A204.1 (cell line): Measurements from ENCODE around the gene ATG9B.
"Not testable (repeated sequence)": the region's sequence is repeated elsewhere in the genome, so short reads cannot be mapped to it uniquely, and the experiment has no call there.

ENCODE experiments used
- FAIRE-seq: peaks from 2 replicates; lab custom pipeline; 2012; peaks lifted over from hg19 to GRCh38; lab: Jason Lieb, UNC

ATG9B gene

DNA sequence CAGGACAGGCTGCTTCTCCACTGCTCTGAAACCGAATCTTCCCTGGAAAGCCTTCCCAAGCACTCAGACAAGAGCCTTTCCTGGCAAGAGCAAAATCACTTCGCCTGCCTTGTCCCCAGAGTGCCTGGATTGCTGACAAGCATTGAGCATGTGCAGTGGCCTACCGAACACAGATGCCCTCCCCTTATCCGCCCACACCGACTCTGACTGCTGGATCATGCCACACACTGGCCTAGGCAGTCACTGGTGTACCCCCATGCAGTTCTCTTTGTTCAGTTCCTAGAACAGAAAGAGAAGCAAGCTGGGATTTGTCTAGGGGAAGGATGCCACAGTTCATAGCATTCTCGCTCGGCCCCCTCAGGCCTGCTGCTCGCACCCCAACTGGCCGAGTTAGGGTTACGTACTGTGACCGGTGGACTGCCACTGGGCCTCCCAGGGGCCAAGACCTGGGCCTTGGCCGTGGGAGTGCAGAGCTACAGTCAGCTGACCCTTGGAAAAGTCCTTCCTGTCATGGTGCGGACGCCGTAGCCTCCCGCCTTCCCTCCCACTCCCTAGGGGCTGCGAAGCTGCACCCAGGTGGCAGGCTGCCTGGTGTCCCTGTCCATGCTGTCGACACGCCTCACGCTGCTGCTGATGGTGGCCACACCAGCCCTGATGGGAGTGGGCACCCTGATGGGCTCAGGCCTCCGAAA is 10.9 kb upstream of the ATG9B start:
- FAIRE-seq = no peak

DNA sequence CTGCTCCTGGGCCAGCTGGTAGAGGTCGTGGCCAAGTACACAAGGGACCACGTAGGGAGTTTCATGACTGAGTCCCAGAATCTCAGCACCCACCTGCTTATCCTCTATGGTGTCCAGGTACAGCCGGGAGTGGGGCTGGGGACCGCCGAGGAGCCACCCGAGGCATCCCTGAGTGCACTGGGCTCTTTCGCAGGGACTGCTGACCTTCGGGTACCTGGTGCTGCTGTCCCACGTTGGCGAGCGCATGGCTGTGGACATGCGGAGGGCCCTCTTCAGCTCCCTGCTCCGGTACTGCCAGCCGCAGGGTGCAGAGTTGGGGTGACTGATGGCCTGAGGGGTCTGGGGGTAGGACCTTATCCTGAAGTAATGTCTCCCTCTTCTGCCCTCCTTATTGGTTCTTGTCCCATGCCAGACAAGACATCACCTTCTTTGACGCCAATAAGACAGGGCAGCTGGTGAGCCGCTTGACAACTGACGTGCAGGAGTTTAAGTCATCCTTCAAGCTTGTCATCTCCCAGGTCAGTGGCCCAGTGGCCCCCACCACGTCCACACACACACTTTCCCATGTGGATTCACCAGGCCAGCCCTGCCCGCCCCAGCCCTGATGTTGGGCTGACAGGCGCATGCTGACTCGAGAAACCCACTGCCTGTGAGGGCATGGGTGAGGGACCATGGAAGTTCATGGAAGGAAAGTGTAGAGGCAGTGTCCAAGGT is 10.2 kb upstream of the ATG9B start:
- no peak for FAIRE-seq

DNA sequence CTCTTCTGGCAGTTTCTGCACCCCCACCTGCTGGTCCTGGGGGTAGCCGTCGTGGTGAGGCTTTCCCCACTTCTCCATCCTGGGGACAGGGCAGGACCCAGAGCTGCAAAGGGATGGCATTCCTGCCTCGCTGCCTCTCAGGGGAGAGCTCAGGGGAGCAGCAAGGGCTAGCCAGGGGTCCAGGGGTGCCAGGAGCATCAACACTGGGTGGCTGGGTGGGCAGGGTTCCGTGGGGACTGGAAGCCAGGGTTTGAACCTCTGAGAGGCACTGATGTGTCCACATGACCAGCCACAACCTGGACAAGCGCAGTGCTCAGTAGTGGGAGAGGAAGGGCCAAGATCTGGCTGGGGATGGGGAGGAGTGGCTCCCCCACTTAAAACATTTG is 9.6 kb upstream of the ATG9B start:
- FAIRE-seq = no peak

- no peak for FAIRE-seq
Observed at GRCh38 chr7:151032936-151033863, 8.9 kb upstream of the ATG9B start.

GRCh38 chr7:151031011-151031410 is 6.7 kb upstream of the ATG9B start:
- no peak for FAIRE-seq

DNA sequence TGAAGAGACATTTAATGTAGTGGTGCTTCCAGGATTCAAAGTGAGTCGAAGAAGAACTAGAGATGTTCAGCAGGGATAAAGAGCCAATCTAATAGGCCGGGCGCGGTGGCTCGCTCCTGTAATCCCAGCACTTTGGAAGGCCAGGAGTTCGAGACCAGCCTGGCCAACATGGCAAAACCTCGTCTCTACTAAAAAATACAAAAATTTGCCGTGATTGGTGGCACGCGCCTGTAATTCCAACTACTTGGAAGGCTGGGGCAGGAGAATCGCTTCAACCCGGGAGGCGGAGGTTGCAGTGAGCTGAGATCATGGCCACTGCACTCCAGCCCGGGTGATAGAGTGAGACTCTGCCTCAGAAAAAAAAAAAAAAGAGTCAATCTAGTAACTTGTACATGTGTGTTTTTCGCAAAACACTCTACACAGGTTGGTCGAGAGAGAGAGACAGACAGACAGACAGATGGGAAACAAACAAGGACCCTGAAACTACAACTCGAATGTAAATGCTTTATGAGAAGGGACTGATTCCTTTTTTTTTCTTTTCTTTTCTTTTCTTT is 4.7 kb upstream of the ATG9B start:
- FAIRE-seq = no peak

- peak; percentile 98 for FAIRE-seq
Observed at GRCh38 chr7:151028131-151028947, 4.0 kb upstream of the ATG9B start, which contains the start of gene ABCB8. Gene ABCB8 (plus strand): TSS chr7:151028450. CDS start chr7:151028516, 66 bp downstream.

DNA sequence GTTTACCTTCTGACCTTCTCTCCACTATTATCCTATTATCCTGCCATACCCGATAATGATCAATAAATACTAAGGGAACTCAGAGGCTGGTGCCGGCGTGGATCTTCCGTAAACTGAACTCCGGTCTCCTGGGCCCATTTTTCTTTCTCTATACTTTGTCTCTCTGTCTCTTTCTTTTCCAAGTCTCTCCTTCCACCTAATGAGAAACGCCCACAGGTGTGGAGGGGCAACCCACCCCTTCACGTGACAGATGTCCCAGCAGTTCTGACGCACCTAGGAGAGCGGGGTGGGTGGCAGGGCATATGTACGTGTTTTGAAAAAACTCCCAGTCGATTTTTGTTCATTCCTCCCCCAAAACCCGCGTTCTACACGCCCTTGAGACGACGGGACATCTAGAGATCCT is 3.4 kb upstream of the ATG9B start:
- not testable (repeated sequence) for FAIRE-seq

DNA sequence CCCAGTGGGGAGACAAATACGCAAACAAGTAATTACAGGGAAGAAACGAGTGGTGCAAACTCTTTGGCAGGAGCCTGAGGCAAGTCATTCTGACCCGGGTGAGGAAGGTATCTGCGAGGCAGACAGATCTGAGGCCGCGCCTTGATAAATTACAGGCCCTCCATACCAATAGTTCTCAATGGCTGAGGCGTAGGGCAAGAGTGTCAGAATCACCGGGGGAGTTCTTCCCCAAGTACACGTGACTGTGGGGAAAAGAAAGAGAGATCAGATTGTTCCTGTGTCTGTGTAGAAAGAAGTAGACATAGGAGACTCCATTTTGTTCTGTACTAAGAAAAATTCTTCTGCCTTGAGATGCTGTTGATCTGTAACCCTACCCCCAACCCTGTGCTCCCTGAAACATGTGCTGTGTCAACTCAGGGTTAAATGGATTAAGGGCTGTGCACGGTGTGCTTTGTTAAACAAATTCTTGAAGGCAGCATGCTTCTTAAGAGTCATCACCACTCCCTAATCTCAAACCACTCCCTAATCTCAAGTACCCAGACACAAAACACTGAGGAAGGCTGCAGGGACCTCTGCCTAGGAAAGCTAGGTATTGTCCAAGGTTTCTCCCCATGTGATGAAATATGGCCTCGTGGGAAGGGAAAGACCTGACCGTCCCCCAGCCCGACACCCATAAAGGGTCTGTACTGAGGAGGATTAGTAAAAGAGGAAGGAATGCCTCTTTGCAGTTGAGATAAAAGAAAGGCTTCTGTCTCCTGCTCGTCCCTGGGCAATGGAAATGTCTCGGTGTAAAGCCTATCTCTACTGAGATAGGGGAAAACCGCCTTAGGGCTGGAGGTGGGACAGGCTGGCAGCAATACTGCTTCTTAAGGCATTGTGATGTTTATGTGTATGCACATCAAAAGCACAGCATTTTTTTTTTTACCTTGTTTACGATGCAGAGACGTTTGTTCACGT is 2.8 kb upstream of the ATG9B start:
- not testable (repeated sequence) for FAIRE-seq

- no peak for FAIRE-seq
Observed at GRCh38 chr7:151025924-151026671, 1.8 kb upstream of the ATG9B start.

GRCh38 chr7:151023232-151023631 is 1.1 kb downstream of the ATG9B start:
- FAIRE-seq = no peak

DNA sequence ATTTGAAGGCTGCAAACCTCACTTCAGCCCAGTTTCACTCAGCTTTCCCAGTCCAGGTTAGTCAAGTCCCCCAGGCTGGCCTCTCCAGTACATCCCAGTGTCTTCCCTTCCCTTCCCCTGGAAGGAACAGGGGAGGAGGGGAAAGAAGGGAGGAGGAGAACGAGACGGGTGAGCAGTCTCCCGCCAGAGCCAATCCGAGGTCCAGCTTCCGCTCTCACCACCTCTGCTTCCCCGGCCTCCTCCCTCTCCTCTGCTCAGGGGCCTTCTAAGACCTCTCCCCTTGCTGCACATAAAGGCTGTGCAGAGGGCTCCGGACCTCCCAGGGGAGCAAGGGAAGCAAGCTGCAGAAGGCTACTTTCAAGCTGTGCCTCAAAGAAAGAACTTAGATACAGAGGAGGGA is 4.1 kb downstream of the ATG9B start:
- FAIRE-seq = no peak

DNA sequence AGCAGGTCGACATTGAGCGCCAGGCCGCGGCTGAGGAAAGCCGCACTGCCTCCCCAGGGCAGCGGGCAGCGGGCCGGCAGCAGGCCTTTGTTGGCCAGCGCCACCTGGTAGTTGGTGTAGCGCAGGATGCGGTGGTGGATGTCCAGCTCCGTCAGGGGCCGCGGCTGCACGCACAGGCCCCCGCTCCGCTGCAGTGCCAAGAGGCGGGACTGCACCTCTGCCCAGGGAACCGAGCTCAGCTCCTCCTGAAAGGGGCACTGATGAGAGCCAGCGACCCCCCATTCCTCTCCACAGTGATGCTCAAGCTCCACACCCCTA is 5.2 kb downstream of the ATG9B start:
- FAIRE-seq = no peak

DNA sequence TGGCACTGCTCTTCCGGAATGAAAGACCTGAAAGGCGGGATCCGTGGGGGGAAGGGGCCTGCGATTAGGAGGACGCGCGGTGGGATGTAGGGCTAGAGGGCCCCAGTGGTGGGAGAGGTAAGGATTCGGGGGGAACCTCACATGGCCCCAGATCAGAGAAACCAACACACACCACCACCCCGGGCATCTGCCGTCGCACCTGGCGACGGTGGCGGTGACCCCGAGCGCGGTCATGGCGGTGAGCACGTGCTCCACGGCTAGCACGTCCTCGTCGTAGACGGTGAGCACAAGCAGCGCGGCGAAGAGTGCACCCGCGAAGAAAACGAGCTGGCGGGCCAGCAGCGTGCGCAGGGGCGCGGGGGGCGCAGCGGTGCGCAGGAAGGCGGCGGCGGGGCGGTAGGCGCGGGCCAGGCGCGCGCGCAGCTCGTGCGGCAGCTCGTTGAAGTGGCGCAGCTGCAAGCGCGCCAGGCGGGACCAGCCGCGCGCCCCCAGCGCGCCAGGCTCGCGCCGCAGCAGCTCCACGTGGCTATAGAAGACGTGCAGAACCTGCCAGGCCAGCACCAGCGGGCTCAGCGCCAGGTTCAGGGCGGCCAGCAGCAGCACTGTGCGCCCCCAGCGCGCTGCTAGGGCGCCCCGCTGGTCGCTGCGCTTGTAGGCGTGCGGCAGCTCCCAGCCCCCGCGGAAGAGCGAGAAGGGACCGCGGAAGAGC is 5.7 kb downstream of the ATG9B start:
- FAIRE-seq = no peak

DNA sequence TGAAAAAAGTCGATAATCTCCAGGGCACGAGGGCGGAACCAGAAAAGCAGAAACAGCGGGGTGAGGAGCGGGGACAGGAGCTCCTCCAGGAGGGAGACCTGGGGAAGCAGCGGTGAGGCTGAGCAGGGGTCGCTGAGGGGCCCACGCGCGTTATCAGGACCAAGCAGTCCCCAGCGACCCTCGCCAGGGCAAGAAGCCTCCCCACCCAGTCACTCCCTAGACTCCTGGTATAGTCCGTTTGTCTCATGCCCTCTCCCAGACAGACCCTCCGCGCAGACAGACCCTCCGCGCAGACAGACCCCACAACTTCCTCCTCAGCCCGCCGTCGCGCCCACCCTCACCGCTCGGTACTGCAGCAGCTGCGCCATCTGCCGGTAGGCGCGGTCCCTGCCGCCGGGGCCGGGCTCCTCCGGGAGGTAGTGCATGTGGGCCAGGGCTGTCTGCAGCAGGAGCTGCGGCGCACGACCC is 6.3 kb downstream of the ATG9B start:
- FAIRE-seq = no peak

DNA sequence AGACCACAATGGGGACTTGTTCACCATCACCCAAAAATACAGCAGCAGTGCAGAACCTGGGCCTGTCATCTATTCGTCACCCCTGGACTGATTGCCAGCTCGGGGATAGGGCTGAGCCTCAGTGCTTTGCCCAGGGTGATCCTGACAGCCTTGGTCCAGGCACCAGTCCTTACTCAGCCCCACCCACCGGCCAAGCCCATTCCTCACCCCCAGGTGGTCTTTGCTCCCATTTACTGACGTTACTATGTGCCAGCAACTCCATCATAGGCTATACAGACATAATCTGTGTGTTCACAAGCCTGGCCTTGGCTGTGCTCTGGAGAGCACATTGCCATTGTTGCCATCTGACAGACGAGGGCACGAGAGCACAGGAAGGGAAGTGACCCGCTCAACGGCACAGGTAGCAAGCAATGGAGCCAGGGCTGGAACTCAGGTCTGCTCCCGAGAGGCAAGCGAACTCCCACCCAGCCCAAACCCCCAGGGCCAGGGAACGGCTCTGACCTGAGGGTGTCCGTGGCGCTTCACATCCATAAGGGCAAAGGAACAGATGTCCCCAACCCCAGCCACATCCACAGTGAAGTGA is 6.8 kb downstream of the ATG9B start:
- no peak for FAIRE-seq

- FAIRE-seq = no peak
Observed at GRCh38 chr7:151016942-151017341, 7.4 kb downstream of the ATG9B start.

DNA sequence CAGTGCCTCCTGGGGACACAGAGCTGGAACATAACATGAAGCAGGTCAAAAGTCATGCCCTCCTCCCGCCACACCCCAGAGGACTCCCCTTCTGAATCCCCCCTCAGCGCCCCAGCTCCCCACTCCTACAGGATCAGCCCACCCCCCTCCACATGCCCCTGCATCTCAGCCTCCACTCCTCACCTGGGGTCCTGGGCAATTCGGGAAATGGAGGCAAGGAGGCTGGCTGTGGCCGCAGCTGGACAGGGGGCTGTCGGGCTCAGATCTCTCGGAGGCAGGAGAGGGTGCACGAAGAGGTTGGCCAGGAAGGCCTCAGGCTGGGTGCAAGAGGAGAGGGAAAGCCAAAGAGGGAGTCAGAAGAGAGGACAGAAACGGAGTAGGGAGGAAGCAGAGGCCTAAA is 7.8 kb downstream of the ATG9B start:
- FAIRE-seq = no peak

- no peak for FAIRE-seq
Observed at GRCh38 chr7:151015967-151016366, 8.3 kb downstream of the ATG9B start.
